Activated T-helper 1 cell treated with anti-CD3 and anti-CD28 coated beads, Interleukin-12 subunit alpha, Interleukin-12 subunit beta, Interleukin-2, Interleukin-4 antibody, amounts not matched to agents 30 ng/mL and 10 ng/mL and 1 ng/mL, durations not matched to agents 14 hours and 24 hours and 36 hours (primary cell): ENCODE measurements around the gene MYO5B. TPM values are rescaled to one million over a fixed set of nuclear protein-coding genes. Genes with fewer than 3 reads are reported as not detected.

Experiments used
- DNase-seq: peaks from one replicate; pipeline ENCODE4 v3.0.0; 2021; ENCODE audit warnings: low spot score
- H3K27ac Mint-ChIP-seq: one replicate; pipeline ENCODE4 v1.8.0; 2021; ENCODE audit warnings: mild to moderate bottlenecking, mixed read lengths
- H3K27me3 Mint-ChIP-seq: one replicate; pipeline ENCODE4 v1.8.0; 2022; ENCODE audit warnings: mild to moderate bottlenecking, moderate library complexity, mixed read lengths; ENCODE audit not compliant: insufficient read depth
- H3K36me3 Mint-ChIP-seq: one replicate; pipeline ENCODE4 v1.8.0; 2021; ENCODE audit warnings: low read depth, mixed read lengths
- H3K4me1 Mint-ChIP-seq: one replicate; pipeline ENCODE4 v1.8.0; 2021; ENCODE audit warnings: low read depth, mixed read lengths
- H3K4me3 Mint-ChIP-seq: one replicate; pipeline ENCODE4 v1.8.0; 2021; ENCODE audit warnings: mild to moderate bottlenecking, moderate library complexity, mixed read lengths
- H3K9me3 Mint-ChIP-seq: one replicate; pipeline ENCODE4 v1.8.0; 2021; ENCODE audit warnings: mixed read lengths
- intact Hi-C: fragments of 100-400 bp; cut with micrococcal nuclease; formaldehyde crosslinking; loops from one replicate; pipeline ENCODE4 v1.15.1; 2024
- total RNA-seq: library from RNA; stranded (reverse); gene quantifications from 2 replicates; pipeline ENCODE4 v1.2.3, GENCODE V29; 2022

Gene MYO5B
- total RNA-seq, 1 donor from 2014 or later, result not detected

DNA sequence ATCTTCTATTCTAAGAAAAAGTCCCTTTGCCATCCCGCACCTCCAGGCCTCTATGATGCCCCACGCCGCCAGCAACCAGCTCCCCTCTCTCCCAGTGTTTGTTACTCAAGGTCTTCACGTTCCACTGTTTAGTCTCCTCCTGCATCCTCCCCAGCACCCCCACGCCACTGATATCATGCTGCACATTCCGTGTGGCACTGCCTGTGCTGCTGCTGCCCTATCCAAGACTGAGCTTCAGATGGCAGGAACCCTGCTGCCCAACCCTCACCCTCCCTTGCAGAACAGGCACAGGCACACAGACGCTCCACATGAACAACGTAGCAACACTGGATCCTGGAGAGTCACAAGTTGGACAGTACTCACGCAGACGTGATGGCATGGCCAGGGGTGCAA, 35.3 kb downstream of the MYO5B start:
- H3K36me3 Mint-ChIP-seq, result no peaks in the 10 kb centered on the region
- no peaks in the 10 kb centered on the region for H3K4me1 Mint-ChIP-seq
- no peak for DNase-seq
- H3K4me3 Mint-ChIP-seq, result no peak overlapping the region
- peaks cover 7% of the 10 kb centered on the region for H3K27me3 Mint-ChIP-seq
- intact Hi-C loops, result no loop called here
- no peak overlapping the region for H3K27ac Mint-ChIP-seq
- no peaks in the 10 kb centered on the region for H3K9me3 Mint-ChIP-seq

GRCh38 chr18:50158866-50159653, 35.9 kb downstream of the MYO5B start:
- Mint-ChIP-seq H3K36me3 (no peaks in the 10 kb centered on the region), H3K9me3 (no peaks in the 10 kb centered on the region), H3K4me1 (no peaks in the 10 kb centered on the region), H3K4me3 (no peak overlapping the region), H3K27me3 (peaks cover 7% of the 10 kb centered on the region), H3K27ac (no peak overlapping the region)
- DNase-seq, result no peak
- intact Hi-C loops, result no loop called here

DNA sequence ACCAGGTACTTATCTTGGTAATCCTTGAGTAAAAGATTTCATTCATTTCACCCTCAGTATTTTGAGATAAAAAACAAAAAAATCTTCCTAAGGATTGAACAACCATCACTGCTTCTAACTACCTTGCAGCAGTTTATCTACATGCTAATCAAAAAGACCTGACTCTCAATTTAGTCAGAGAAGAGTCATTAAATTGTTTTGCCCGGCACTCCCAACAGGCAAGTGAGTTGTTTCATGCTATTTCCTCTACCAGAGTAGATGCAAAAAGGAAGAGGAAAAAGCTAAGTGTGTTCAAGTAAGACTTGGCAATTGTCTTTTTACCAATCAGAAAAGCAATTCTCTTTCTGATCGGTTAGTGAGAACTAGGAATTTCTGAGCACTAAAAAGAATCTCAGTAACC, 39.5 kb downstream of the MYO5B start:
- intact Hi-C loops, result no loop called here
- Mint-ChIP-seq H3K36me3 (no peaks in the 10 kb centered on the region), H3K27me3 (peaks cover 2% of the 10 kb centered on the region), H3K27ac (no peak overlapping the region), H3K4me1 (no peaks in the 10 kb centered on the region), H3K4me3 (no peak overlapping the region), H3K9me3 (no peaks in the 10 kb centered on the region)
- no peak for DNase-seq

DNA sequence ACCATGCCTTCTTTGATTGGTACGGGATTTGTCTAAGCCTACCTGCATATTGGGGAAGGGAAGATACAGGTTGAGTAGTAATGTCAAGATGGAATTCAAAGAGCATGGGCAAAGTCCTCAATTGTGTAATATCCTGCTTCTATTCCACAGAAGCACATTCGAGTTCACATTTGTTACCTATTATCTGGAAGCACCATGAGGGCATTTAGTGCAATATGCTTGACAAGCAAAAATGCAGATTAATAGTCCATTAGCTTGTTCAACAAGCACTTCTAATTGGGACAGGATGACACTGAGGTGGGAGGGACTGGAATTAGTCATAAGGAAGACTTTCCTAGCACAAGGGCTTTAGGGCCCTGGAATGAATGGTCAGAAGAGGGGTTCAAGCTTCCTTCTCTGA, 40.5 kb downstream of the MYO5B start:
- Mint-ChIP-seq H3K4me3 (no peak overlapping the region), H3K4me1 (no peaks in the 10 kb centered on the region), H3K9me3 (no peaks in the 10 kb centered on the region), H3K27me3 (peaks cover 2% of the 10 kb centered on the region), H3K27ac (no peak overlapping the region), H3K36me3 (no peaks in the 10 kb centered on the region)
- no peak for DNase-seq
- intact Hi-C loops, result no loop called here

- peaks cover 2% of the 10 kb centered on the region for H3K27me3 Mint-ChIP-seq
- DNase-seq, result no peak
- H3K27ac Mint-ChIP-seq, result no peak overlapping the region
- H3K36me3 Mint-ChIP-seq, result no peaks in the 10 kb centered on the region
- H3K4me3 Mint-ChIP-seq, result no peak overlapping the region
- H3K4me1 Mint-ChIP-seq, result no peaks in the 10 kb centered on the region
- no peaks in the 10 kb centered on the region for H3K9me3 Mint-ChIP-seq
- intact Hi-C loops, result no loop called here
Observed at GRCh38 chr18:50152900-50153299, 42.0 kb downstream of the MYO5B start.

GRCh38 chr18:50151926-50152325, 43.0 kb downstream of the MYO5B start:
- H3K27ac Mint-ChIP-seq, result no peak overlapping the region
- DNase-seq, result no peak
- intact Hi-C loops, result no loop called here

DNA sequence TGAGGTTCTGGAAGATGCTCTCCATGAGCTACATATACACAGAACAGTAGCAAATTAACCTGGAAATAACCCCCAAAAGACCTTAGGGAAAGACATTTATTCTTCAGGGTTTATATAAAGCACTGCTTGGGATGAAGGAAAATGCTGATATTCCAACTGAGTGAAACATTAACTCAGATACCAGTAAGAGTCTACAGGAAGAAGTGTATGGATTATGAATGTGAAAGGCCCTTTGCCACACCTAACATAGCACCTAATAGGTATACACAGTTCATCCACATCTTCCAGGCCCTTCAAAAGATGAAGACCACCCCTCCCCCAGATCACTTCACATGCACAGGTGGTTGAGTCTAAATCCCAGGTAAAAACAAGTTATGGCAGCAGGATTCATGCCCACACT, 50.4 kb downstream of the MYO5B start:
- intact Hi-C loops, result no loop called here
- no peak for DNase-seq
- H3K27me3 Mint-ChIP-seq, result peaks cover 18% of the 10 kb centered on the region

More at GRCh38 chr18:50151926-50152325, 43.0 kb downstream of the MYO5B start:
- no peaks in the 10 kb centered on the region for H3K4me1 Mint-ChIP-seq
- H3K27me3 Mint-ChIP-seq, result peaks cover 5% of the 10 kb centered on the region
- no peak overlapping the region for H3K4me3 Mint-ChIP-seq
- H3K9me3 Mint-ChIP-seq, result no peaks in the 10 kb centered on the region
- H3K36me3 Mint-ChIP-seq, result no peaks in the 10 kb centered on the region

GRCh38 chr18:50143886-50144285, 51.1 kb downstream of the MYO5B start:
- no peak overlapping the region for H3K27ac Mint-ChIP-seq
- H3K27me3 Mint-ChIP-seq, result peaks cover 18% of the 10 kb centered on the region
- no peaks in the 10 kb centered on the region for H3K9me3 Mint-ChIP-seq
- no peaks in the 10 kb centered on the region for H3K4me1 Mint-ChIP-seq
- H3K4me3 Mint-ChIP-seq, result no peak overlapping the region
- no peaks in the 10 kb centered on the region for H3K36me3 Mint-ChIP-seq
- no peak for DNase-seq
- intact Hi-C loops, result no loop called here

More for the DNA sequence above, 50.4 kb downstream of the MYO5B start:
- no peaks in the 10 kb centered on the region for H3K36me3 Mint-ChIP-seq
- no peaks in the 10 kb centered on the region for H3K4me1 Mint-ChIP-seq
- no peak overlapping the region for H3K4me3 Mint-ChIP-seq
- no peaks in the 10 kb centered on the region for H3K9me3 Mint-ChIP-seq
- H3K27ac Mint-ChIP-seq, result no peak overlapping the region

DNA sequence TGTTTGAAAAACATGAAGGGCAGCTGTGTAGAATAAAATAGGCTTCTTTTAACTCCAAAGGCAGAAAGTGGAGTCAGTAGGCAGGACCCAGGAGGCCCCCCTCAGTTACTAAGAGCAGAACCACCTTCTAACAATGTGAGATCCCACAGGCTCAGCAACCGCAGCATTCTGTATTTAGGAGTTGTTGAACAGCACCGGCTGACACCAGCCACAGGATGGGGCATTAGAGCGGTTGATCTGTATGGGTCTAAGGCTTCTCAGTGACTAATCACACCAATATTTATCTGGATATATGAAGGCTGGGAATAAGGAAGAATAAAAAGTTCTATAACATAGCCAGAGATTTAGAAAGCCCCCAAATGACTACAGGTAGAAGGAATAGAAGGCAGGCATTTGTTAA, 51.7 kb downstream of the MYO5B start:
- Mint-ChIP-seq H3K4me1 (no peaks in the 10 kb centered on the region), H3K36me3 (no peaks in the 10 kb centered on the region), H3K9me3 (no peaks in the 10 kb centered on the region), H3K4me3 (no peak overlapping the region), H3K27me3 (peaks cover 18% of the 10 kb centered on the region), H3K27ac (no peak overlapping the region)
- intact Hi-C loops, result no loop called here
- no peak for DNase-seq

DNA sequence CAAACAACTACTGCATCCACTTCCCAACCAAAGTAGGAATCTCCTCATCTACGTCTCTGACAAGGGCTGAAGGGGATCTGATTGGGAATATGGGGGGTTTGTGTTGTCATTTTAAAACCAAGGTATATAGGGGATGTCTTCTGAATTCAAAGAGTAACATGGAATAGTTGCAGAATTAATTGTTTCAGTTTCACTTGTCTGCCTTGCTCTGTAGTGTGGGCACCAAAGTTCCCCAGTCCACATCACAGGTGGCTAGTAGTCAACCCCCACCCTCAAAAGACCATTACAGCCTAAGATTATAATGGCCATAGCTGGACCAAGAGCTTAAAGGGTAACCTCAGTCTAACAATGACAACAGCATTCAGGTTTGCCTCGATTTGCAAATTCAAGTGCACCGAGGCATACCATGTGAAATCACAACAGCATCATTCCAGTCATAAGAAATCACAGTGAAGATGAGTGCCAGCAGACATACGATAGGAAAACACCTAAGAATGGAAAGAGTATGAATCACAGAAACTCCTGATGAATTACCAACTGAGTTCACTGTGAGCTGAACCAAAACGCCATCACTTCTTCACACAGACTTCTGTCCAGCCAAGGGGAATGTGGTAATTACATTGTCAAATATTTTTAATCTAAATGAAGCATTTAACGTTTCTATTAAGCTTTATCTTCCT, 52.4 kb downstream of the MYO5B start:
- Mint-ChIP-seq H3K4me3 (no peak overlapping the region), H3K36me3 (no peaks in the 10 kb centered on the region), H3K9me3 (no peaks in the 10 kb centered on the region), H3K27ac (no peak overlapping the region), H3K4me1 (no peaks in the 10 kb centered on the region), H3K27me3 (peaks cover 16% of the 10 kb centered on the region)
- no peak for DNase-seq
- intact Hi-C loops, result no loop called here

GRCh38 chr18:50138181-50139064, 56.5 kb downstream of the MYO5B start:
- no peak overlapping the region for H3K27ac Mint-ChIP-seq
- no peaks in the 10 kb centered on the region for H3K4me1 Mint-ChIP-seq
- H3K9me3 Mint-ChIP-seq, result no peaks in the 10 kb centered on the region
- H3K4me3 Mint-ChIP-seq, result no peak overlapping the region
- H3K27me3 Mint-ChIP-seq, result peaks cover 9% of the 10 kb centered on the region
- no peak for DNase-seq
- intact Hi-C loops, result no loop called here
- no peaks in the 10 kb centered on the region for H3K36me3 Mint-ChIP-seq

GRCh38 chr18:50135903-50136302, 59.0 kb downstream of the MYO5B start:
- no peak for DNase-seq
- no peaks in the 10 kb centered on the region for H3K9me3 Mint-ChIP-seq
- no peaks in the 10 kb centered on the region for H3K36me3 Mint-ChIP-seq
- H3K27ac Mint-ChIP-seq, result no peak overlapping the region
- H3K4me3 Mint-ChIP-seq, result no peak overlapping the region
- no peaks in the 10 kb centered on the region for H3K4me1 Mint-ChIP-seq
- intact Hi-C loops, result no loop called here
- peaks cover 5% of the 10 kb centered on the region for H3K27me3 Mint-ChIP-seq

- DNase-seq, result no peak
- intact Hi-C loops, result no loop called here
- H3K27ac Mint-ChIP-seq, result no peak overlapping the region
- no peak overlapping the region for H3K4me3 Mint-ChIP-seq
- no peaks in the 10 kb centered on the region for H3K4me1 Mint-ChIP-seq
- H3K36me3 Mint-ChIP-seq, result no peaks in the 10 kb centered on the region
- H3K27me3 Mint-ChIP-seq, result peaks cover 6% of the 10 kb centered on the region
- H3K9me3 Mint-ChIP-seq, result no peaks in the 10 kb centered on the region
Observed at GRCh38 chr18:50133526-50133925, 61.4 kb downstream of the MYO5B start.
